Left hindlimb (tissue), 1 donor: ENCODE measurements around the gene NAGLU.
A peak's percentile ranks its signal among the peaks of the same experiment; 100 is the strongest.
"Not testable (repeated sequence)": the region's sequence is repeated elsewhere in the genome, so short reads cannot be mapped to it uniquely, and the experiment has no call there.

Experiments used
- DNase-seq: peaks from one replicate; pipeline ENCODE4 v3.0.0-alpha.2; 2018

NAGLU gene

GRCh38 chr17:42521666-42522262 lies 14.3 kb upstream of the NAGLU start:
- no peak for DNase-seq

DNA sequence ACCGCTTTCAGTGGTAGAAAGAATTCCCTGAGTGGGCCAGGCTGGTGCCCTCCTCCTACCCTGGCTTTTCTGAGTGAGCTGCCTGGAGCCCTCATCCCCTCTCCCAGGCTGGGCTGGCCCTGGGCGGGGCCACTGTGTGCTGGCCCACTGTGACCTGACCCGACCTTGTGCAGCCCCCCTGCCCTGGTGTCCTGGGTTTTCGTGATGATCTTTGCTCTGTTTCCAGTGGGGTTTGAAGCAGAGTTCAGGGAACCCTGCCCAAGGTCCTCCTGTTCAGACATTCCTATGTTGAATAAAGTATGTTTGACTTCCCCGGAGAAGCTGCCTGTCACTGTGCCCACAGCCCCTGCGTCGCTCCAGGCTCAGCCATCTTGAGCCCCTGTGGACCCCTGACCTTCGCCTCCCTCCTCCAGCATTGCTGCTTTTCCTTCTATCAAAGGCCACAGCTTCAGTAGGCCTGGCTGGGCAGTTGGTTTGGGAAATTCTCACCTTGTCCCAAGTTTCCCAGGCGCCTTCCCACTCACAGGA lies 13.7 kb upstream of the NAGLU start:
- no peak for DNase-seq

DNA sequence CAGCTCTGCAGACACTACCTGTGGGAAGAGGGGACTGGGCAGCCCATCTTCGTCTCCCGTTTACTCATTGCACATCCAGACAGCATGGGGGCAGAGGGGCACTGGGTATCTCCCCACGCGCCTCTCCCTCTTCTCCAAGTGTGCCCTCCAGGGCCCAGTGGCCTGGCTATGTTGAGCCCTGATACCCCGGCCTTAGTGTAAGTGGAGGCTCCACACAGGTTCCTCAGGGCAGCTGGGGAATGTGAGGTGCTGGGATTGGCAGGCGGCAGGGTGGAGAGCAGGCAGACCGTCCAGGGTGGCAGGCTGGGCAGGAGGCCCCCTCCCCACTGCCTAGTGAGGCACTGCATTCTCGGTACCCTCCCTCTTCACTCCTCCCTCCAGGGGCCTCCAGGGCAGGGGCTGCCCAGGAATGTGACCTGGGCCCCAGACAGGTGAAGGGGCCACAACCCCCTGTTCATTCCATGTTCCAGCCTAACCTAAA lies 13.2 kb upstream of the NAGLU start:
- no peak for DNase-seq

DNA sequence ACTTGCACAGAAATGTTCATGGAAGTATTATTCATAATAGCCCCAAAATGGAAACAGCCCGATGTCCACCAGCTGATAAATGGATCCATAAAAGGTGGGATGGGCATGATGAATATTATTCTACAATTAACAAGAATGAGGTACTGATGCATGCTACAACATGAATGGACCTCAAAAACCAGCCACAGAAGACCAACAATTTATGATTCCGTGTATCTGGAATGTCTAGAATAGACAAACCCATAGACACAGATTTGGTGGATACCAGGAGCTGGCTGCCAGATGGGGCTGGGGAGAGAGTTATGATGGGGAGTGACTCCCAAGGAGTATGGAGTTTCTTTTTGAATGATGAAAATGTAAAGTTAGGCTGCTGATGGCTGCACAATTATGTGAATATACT lies 10.8 kb upstream of the NAGLU start:
- no peak for DNase-seq

DNA sequence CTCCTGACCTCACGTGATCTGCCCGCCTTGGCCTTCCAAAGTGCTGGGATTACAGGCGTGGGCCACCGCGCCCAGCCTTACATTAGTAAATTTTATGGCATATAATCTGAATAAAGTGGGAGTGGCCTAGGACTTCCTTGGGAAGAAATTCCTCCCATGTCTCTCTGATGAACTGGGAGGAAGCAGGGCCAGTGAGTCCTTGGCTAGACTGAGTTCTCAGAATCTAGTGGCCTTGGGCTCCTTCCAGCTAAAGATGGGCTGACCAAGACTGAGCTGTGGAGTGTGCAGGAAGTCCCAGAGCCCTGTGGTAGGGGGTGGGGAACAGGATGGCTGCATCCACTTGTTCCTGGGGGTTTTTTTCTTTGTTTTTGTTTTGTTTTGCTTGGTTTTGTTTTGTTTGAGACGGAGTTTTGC lies 10.0 kb upstream of the NAGLU start:
- DNase-seq = no peak

GRCh38 chr17:42527932-42528331 lies 8.1 kb upstream of the NAGLU start:
- DNase-seq = no peak

- no peak for DNase-seq
Observed at GRCh38 chr17:42529061-42529460, 7.0 kb upstream of the NAGLU start.

GRCh38 chr17:42530952-42531454 lies 5.0 kb upstream of the NAGLU start:
- DNase-seq = no peak

DNA sequence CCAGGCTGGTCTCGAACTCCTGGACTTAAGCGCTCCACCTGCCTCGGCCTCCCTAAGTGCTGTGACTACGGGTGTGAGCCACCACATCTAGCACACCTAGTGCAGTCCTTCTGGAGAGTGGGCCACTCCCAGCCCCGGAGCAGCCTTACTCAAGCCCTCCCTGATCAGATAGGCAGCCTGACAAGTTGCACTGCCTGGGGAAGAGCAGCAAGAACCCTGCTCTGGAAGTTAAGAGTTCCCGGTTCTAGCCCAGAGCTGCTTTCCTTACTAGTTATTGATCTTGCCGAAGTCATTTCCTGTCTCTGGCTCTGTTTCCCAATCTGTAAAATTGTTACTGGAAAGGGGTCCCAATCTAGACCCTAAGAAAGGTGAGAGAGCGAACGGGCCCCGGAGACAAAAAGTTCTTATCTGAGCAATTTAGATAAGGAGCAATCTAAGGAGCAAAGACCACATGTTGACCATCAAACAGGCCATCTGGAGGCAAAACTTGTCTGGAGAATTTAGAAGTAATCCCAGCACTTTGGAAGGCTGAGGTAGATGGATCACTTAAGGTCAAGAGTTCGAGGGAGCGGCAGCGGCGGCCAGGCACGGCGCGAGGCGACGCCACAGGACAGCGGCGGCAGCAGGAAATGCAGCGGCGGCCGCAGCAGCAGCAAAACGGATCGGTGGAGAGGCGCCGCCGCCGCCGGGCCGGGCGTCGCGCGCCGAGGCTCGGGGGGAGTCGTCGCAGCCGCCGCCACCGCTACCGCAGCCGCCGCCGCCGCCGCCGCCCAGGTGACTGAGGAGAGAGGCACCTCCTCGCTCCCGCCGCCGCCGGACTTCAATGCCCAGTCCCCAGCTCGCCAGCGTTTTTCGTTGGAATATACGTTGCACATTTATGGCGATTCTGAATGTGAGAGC lies 4.3 kb upstream of the NAGLU start:
- DNase-seq = peak; percentile 72

DNA sequence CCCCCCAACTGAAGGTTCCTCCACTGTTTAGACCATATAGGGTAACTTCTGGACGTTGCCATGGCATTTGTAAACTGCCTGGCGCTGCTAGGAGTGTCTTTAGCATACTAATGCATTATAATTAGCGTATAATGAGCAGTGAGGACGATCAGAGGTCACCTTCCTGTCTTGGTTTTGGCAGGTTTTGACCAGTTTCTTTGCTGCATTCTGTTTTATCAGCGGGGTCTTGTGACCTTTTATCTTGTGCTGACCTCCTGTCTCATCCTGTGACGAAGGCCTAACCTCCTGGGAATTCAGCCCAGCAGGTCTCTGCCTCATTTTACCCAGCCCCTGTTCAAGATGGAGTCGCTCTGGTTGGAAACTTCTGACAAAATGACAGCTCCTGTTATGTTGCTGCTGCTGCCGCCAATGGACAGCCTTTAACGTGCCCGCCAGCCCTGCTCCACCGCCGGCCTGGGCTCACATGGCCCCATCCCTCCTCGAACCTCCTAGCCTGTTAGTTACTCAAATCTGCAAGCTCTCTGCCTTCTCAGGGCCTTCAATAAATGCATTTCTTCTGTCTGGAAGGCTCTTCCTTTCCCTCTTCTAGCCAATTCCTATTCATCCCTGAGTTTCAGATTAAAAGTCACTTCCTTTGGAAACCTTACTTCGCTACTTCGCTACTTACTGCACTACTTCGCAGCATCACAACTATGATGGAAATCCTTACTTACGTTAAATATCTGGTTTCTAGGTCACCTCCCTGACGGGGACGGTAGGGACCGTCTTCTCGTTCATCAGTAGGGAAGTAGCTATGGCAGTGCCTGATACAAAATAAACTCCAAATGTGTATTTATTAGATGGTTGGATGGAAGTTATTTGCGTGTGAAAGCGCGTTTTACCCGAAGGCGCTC lies 640 bp upstream of the NAGLU start:
- peak; percentile 26 for DNase-seq

- DNase-seq = peak; percentile 89
Observed at GRCh38 chr17:42536372-42537155, 523 bp downstream of the NAGLU start.

DNA sequence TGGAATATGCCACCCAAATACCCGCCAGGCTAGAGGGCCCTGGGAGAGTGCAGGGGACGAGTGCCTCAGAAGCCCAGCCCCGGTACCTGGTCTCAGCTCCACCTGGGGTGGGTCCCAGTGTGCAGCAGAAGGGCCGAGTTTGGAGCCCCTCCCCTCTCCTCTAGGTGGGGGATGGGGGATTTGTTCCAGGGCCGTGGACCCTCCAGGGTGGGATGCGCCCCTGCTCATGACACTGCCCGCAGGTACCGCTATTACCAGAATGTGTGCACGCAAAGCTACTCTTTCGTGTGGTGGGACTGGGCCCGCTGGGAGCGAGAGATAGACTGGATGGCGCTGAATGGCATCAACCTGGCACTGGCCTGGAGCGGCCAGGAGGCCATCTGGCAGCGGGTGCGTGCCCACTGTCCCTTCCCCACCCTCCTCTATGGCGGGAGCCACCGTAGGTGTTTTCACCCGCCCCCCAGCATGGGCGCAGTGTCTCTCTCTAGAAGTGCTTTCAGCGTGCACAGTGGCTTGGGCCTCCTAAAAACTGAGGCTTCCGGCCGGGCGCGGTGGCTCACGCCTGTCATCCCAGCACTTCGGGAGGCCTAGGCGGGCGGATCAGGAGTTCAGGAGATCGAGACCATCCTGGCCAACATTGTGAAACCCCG lies 1.2 kb downstream of the NAGLU start:
- no peak for DNase-seq

- no peak for DNase-seq
Observed at GRCh38 chr17:42537826-42538451, 1.9 kb downstream of the NAGLU start.

DNA sequence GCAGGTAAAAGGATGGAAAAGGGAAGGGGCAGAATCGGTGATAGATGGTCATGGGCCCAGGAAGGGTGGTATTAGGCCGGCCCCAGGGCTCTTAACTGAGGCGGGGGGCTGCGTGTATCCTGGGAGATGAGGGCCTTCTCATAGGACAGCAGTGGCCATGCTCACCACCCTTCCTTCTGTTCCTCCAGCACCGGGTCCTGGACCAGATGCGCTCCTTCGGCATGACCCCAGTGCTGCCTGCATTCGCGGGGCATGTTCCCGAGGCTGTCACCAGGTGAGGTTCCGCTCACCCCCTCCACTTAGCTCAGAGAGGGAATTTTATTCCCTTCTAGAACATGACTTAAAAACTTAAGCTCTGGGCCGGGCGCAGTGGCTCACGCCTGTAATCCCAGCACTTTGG lies 2.4 kb downstream of the NAGLU start:
- no peak for DNase-seq

DNA sequence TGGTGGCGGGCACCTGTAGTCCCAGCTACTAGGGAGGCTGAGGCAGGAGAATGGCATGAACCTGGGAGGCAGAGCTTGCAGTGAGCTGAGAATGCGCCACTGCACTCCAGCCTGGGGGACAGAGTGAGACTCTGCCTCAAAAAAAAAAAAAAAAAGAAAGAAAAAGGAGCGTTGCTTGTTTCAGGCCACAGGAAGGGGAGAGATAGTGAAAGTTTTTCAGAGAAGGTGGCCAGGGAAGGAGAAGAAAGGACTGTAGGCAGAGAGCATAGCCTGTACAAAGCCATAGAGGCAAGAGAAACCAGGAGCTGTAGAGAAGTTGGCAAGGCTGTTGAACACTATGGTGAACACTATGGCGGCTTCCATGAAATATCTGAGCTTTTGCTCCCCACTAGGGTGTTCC lies 4.5 kb downstream of the NAGLU start:
- not testable (repeated sequence) for DNase-seq

DNA sequence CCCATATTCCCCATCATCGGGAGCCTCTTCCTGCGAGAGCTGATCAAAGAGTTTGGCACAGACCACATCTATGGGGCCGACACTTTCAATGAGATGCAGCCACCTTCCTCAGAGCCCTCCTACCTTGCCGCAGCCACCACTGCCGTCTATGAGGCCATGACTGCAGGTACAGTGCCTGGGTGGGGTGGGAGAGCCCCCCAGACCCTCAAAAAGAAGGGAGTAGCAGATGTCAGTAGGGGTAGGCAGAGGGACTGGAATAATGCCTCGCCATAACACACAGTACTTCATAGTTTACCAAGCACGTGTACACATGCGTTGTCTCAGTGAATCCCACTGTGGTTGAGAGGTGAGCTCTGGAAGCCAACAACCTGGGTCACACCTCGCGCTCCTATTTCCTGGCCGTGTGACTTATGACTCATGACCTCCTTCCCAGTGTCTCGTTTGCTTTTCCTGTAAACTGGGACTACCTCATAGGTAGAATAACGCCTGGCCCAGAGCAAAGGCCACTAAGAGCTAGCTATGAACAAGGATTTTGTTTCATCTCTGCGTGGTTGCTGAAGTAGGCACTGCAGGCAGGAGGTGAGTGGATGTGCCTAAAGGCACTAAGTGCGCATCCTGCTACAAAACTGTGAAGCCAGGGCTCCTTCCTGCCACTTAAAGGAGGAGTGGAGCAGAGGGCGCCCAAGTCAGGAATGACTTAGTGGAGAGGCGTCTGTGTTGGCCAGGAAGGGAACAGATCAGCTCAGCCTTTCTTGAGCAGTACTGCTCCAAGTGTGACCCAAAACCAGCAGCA lies 5.2 kb downstream of the NAGLU start:
- no peak for DNase-seq

DNA sequence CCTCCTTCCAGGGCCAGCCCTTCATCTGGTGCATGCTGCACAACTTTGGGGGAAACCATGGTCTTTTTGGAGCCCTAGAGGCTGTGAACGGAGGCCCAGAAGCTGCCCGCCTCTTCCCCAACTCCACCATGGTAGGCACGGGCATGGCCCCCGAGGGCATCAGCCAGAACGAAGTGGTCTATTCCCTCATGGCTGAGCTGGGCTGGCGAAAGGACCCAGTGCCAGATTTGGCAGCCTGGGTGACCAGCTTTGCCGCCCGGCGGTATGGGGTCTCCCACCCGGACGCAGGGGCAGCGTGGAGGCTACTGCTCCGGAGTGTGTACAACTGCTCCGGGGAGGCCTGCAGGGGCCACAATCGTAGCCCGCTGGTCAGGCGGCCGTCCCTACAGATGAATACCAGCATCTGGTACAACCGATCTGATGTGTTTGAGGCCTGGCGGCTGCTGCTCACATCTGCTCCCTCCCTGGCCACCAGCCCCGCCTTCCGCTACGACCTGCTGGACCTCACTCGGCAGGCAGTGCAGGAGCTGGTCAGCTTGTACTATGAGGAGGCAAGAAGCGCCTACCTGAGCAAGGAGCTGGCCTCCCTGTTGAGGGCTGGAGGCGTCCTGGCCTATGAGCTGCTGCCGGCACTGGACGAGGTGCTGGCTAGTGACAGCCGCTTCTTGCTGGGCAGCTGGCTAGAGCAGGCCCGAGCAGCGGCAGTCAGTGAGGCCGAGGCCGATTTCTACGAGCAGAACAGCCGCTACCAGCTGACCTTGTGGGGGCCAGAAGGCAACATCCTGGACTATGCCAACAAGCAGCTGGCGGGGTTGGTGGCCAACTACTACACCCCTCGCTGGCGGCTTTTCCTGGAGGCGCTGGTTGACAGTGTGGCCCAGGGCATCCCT lies 7.4 kb downstream of the NAGLU start:
- DNase-seq = peak; percentile 50

GRCh38 chr17:42544874-42545283 lies 8.8 kb downstream of the NAGLU start:
- DNase-seq = no peak
